ENCODE data around the gene SLC44A1. TPM values are rescaled to one million over a fixed set of nuclear protein-coding genes. Genes with fewer than 3 reads are reported as not detected.
A peak's percentile ranks its signal among the peaks of the same experiment; 100 is the strongest.

SLC44A1 gene
- total and polyA plus RNA-seq, 2 of the 13 experiments (the other 11 are each of a cell fraction or from before 2014, with no cell fraction given) = 21.4 to 40.8 TPM

- TF ChIP-seq NCOR1 (IDR thresholded peaks at IDR 0.05; ENCODE audit: borderline replicate concordance, low read length) = peak; percentile 70; the same call in 1 of the 2 replicates
- no peak; the same call in 1 of the 2 replicates for TF ChIP-seq ZSCAN21 (CRISPR knock-in tag; IDR thresholded peaks at IDR 0.05; ENCODE audit: borderline replicate concordance)
- peak; percentile 43; the same call in 1 of the 2 replicates for TF ChIP-seq NR2C2 (CRISPR knock-in tag; IDR thresholded peaks at IDR 0.05; ENCODE audit: borderline replicate concordance)
- no peak for TF ChIP-seq ZBTB10 (CRISPR knock-in tag; IDR thresholded peaks at IDR 0.05; ENCODE audit: borderline replicate concordance)
- no peak for TF ChIP-seq ZNF562 (CRISPR knock-in tag; IDR thresholded peaks at IDR 0.05; ENCODE audit: borderline replicate concordance)
- TF ChIP-seq, protein P1, sequence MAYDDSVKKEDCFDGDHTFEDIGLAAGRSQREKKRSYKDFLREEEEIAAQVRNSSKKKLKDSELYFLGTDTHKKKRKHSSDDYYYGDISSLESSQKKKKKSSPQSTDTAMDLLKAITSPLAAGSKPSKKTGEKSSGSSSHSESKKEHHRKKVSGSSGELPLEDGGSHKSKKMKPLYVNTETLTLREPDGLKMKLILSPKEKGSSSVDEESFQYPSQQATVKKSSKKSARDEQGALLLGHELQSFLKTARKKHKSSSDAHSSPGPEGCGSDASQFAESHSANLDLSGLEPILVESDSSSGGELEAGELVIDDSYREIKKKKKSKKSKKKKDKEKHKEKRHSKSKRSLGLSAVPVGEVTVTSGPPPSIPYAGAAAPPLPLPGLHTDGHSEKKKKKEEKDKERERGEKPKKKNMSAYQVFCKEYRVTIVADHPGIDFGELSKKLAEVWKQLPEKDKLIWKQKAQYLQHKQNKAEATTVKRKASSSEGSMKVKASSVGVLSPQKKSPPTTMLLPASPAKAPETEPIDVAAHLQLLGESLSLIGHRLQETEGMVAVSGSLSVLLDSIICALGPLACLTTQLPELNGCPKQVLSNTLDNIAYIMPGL (CRISPR knock-in tag; IDR thresholded peaks at IDR 0.05; ENCODE audit: borderline replicate concordance in 1 of 2, low read depth in 1 of 2) = peak; percentile 28 to 43; a peak in 1 of 4 replicates
- peak; percentile 84; the same call in 1 of the 2 replicates for TF ChIP-seq TARDBP (CRISPR knock-in tag; IDR thresholded peaks at IDR 0.05)
- TF ChIP-seq NKX3-1 (CRISPR knock-in tag; IDR thresholded peaks at IDR 0.05) = 0 out of 2 replicates have a peak, but pooled peaks have one; percentile 23
- TF ChIP-seq ZNF335 (CRISPR knock-in tag; IDR thresholded peaks at IDR 0.05) = no peak
- no peak; the same call in 1 of the 2 replicates for TF ChIP-seq ZFP1 (CRISPR knock-in tag; IDR thresholded peaks at IDR 0.05)
- TF ChIP-seq ZNF7 (CRISPR knock-in tag; IDR thresholded peaks at IDR 0.05) = 0 out of 2 replicates have a peak, but pooled peaks have one; percentile 19
- no peak for TF ChIP-seq ZIK1 (CRISPR knock-in tag; IDR thresholded peaks at IDR 0.05; ENCODE audit: borderline replicate concordance, low read depth)
- TF ChIP-seq ZNF230 (CRISPR knock-in tag; IDR thresholded peaks at IDR 0.05) = 0 out of 2 replicates have a peak, but pooled peaks have one; percentile 39
- TF ChIP-seq HNRNPL (IDR thresholded peaks at IDR 0.05; ENCODE audit: low read depth, low read length) = no peak
- TF ChIP-seq FOXC1 (CRISPR knock-in tag; IDR thresholded peaks at IDR 0.05; ENCODE audit: borderline replicate concordance) = peak; percentile 69; the same call in 1 of the 2 replicates
- TF ChIP-seq ZNF17 (CRISPR knock-in tag; IDR thresholded peaks at IDR 0.05) = no peak
- no peak for TF ChIP-seq SIN3A (IDR thresholded peaks at IDR 0.05; ENCODE audit: borderline replicate concordance, low read depth, low read length)
- TF ChIP-seq ATF1 (CRISPR knock-in tag; IDR thresholded peaks at IDR 0.05) = peak; percentile 73; the same call in 1 of the 2 replicates
- TF ChIP-seq ZNF354B (CRISPR knock-in tag; IDR thresholded peaks at IDR 0.05) = no peak
- TF ChIP-seq PPARG (CRISPR knock-in tag; conservative IDR thresholded peaks at IDR 0.05) = peak; percentile 80
- no peak for TF ChIP-seq BORCS8-MEF2B (CRISPR knock-in tag; IDR thresholded peaks at IDR 0.05)
- no peak for TF ChIP-seq ZNF776 (CRISPR knock-in tag; IDR thresholded peaks at IDR 0.05)
- TF ChIP-seq ZNF792 (CRISPR knock-in tag; IDR thresholded peaks at IDR 0.05) = peak; percentile 45; the same call in 1 of the 2 replicates
- TF ChIP-seq, protein P2, sequence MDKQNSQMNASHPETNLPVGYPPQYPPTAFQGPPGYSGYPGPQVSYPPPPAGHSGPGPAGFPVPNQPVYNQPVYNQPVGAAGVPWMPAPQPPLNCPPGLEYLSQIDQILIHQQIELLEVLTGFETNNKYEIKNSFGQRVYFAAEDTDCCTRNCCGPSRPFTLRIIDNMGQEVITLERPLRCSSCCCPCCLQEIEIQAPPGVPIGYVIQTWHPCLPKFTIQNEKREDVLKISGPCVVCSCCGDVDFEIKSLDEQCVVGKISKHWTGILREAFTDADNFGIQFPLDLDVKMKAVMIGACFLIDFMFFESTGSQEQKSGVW (CRISPR knock-in tag; IDR thresholded peaks at IDR 0.05; ENCODE audit: borderline replicate concordance) = no peak
Measured at GRCh38 chr9:105418588-105419500, 174.4 kb downstream of the SLC44A1 start (continued).
